ENCODE measurements around the gene CCDC180. TPM values are rescaled to one million over a fixed set of nuclear protein-coding genes. Genes with fewer than 3 reads are reported as not detected.

Gene CCDC180
- total and polyA plus RNA-seq, 4 donors: 3.3 to 34.3 (median 10.1) TPM

Small RNA genes lying within 50 kb of the gene (small RNA-seq; reads per million reads assigned to genes)
- gene AL512590.2 (ENCODE audit: low replicate concordance) (not detected), gene CCDC180 (ENCODE audit: low replicate concordance) (not detected)

Other genes starting within 250 kb of the CCDC180 start
- 10 to 100 TPM; 12.4 to 13.3 TPM for gene TDRD7, start 104.4 kb downstream of the CCDC180 start, total RNA-seq
- gene TDRD7, start 104.4 kb downstream of the CCDC180 start, polyA plus RNA-seq: 10 to 100 TPM in 1 of 2 donors, 1 to 10 TPM in 1; 6.8 to 10.9 TPM
- gene TMOD1, start 194.0 kb downstream of the CCDC180 start, total RNA-seq: 1 to 10 TPM; 2.4 to 7.8 TPM
- gene TMOD1, start 194.0 kb downstream of the CCDC180 start, polyA plus RNA-seq: 1 to 10 TPM; 2.7 to 7.9 TPM